HS-27A (cell line): ENCODE measurements around the gene LIMK1.
"Not testable (repeated sequence)": the region's sequence is repeated elsewhere in the genome, so short reads cannot be mapped to it uniquely, and the experiment has no call there.

Source experiments
- DNase-seq: peaks from one replicate; pipeline ENCODE4 v3.0.0-alpha.2; 2012; ENCODE audit warnings: low read depth, missing footprints

Gene LIMK1

GRCh38 chr7:74126220-74126880 is 42.7 kb downstream of the LIMK1 start:
- DNase-seq, result no peak

GRCh38 chr7:74129887-74130286 is 46.3 kb downstream of the LIMK1 start:
- DNase-seq, result no peak

- no peak for DNase-seq
Observed at GRCh38 chr7:74130518-74130917, 46.9 kb downstream of the LIMK1 start.

- DNase-seq, result no peak
Observed at GRCh38 chr7:74134117-74134620, 50.6 kb downstream of the LIMK1 start.

GRCh38 chr7:74138334-74138867 is 54.8 kb downstream of the LIMK1 start:
- no peak for DNase-seq

GRCh38 chr7:74138945-74139843 is 55.6 kb downstream of the LIMK1 start:
- DNase-seq, result no peak

- no peak for DNase-seq
Observed at GRCh38 chr7:74141705-74142104, 58.1 kb downstream of the LIMK1 start.

GRCh38 chr7:74143383-74143782 is 59.8 kb downstream of the LIMK1 start:
- no peak for DNase-seq

GRCh38 chr7:74148491-74148890 is 64.9 kb downstream of the LIMK1 start:
- DNase-seq, result no peak

GRCh38 chr7:74149071-74149470 is 65.5 kb downstream of the LIMK1 start:
- no peak for DNase-seq

GRCh38 chr7:74149603-74150002 is 66.0 kb downstream of the LIMK1 start:
- DNase-seq, result no peak

- no peak for DNase-seq
Observed at GRCh38 chr7:74153736-74154135, 70.1 kb downstream of the LIMK1 start.

- DNase-seq, result no peak
Observed at GRCh38 chr7:74155810-74156395, 72.3 kb downstream of the LIMK1 start.

GRCh38 chr7:74157605-74158004 is 74.0 kb downstream of the LIMK1 start:
- DNase-seq, result no peak

- DNase-seq, result no peak
Observed at GRCh38 chr7:74164985-74165456, 81.4 kb downstream of the LIMK1 start.

- DNase-seq, result no peak
Observed at GRCh38 chr7:74165867-74166593, 82.4 kb downstream of the LIMK1 start.

GRCh38 chr7:74167324-74167723 is 83.7 kb downstream of the LIMK1 start:
- not testable (repeated sequence) for DNase-seq
